HL-60/S4 treated with retinoic acid at 250 ng/mL for 4 days and 3 days (cell line): ENCODE results near the gene RNF150.
"Not testable (repeated sequence)": the region's sequence is repeated elsewhere in the genome, so short reads cannot be mapped to it uniquely, and the experiment has no call there.

ENCODE experiments used
- in situ Hi-C: fragments of 300-500 bp; cut with MboI; formaldehyde crosslinking; loops from 2 replicates; pipeline ENCODE4 v1.7.0; 2022; ENCODE audit warnings: low sequenced_read_pairs

Gene RNF150

GRCh38 chr4:141133146-141133998 is at the start of gene RNF150:
TSS of gene RNF150 (minus strand) at chr4:141133469.
- in situ Hi-C loops, result no loop called here

GRCh38 chr4:141180991-141181761 is 47.9 kb upstream of the RNF150 start:
- in situ Hi-C loops, result no loop called here

GRCh38 chr4:141179474-141180373 is 46.5 kb upstream of the RNF150 start:
- in situ Hi-C loops, result no loop called here

GRCh38 chr4:141177171-141177570 is 43.9 kb upstream of the RNF150 start:
- in situ Hi-C loops, result no loop called here

- in situ Hi-C loops, result no loop called here
Measured at GRCh38 chr4:141174457-141174856, 41.2 kb upstream of the RNF150 start.

GRCh38 chr4:141170671-141171070 is 37.4 kb upstream of the RNF150 start:
- in situ Hi-C loops, result no loop called here

- in situ Hi-C loops, result no loop called here
Measured at GRCh38 chr4:141169391-141169790, 36.1 kb upstream of the RNF150 start.

GRCh38 chr4:141165001-141165400 is 31.7 kb upstream of the RNF150 start:
- in situ Hi-C loops, result not testable (repeated sequence)

GRCh38 chr4:141159027-141159426 is 25.8 kb upstream of the RNF150 start:
- in situ Hi-C loops, result no loop called here

GRCh38 chr4:141158219-141158618 is 24.9 kb upstream of the RNF150 start:
- in situ Hi-C loops, result no loop called here

GRCh38 chr4:141155586-141155985 is 22.3 kb upstream of the RNF150 start:
- in situ Hi-C loops, result no loop called here

GRCh38 chr4:141154725-141155124 is 21.5 kb upstream of the RNF150 start:
- in situ Hi-C loops, result no loop called here

GRCh38 chr4:141153751-141154510 is 20.7 kb upstream of the RNF150 start:
- in situ Hi-C loops, result no loop called here

GRCh38 chr4:141144207-141144606 is 10.9 kb upstream of the RNF150 start:
- in situ Hi-C loops, result no loop called here

- in situ Hi-C loops, result no loop called here
Measured at GRCh38 chr4:141142423-141142822, 9.2 kb upstream of the RNF150 start.

- in situ Hi-C loops, result no loop called here
Measured at GRCh38 chr4:141140391-141141200, 7.3 kb upstream of the RNF150 start.

- in situ Hi-C loops, result no loop called here
Measured at GRCh38 chr4:141133999-141134995, 1.0 kb upstream of the RNF150 start.

GRCh38 chr4:141132709-141133145 is 542 bp downstream of the RNF150 start:
- in situ Hi-C loops, result no loop called here
